ENCODE measurements around the gene BCAS3.

BCAS3 gene

GRCh38 chr17:61442136-61442775, 764.6 kb downstream of the BCAS3 start:
- DNase-seq = no peak
